HFFc6 (cell line): Measurements from ENCODE around the gene STK40. TPM values are rescaled to one million over a fixed set of nuclear protein-coding genes. Genes with fewer than 3 reads are reported as not detected.

Source experiments
- DNase-seq: peaks from one replicate; pipeline ENCODE4 v3.0.0-alpha.2; 2018
- H3K27ac Mint-ChIP-seq: 2 replicates; pipeline ENCODE4 v1.8.0; 2020; ENCODE audit warnings: mild to moderate bottlenecking, mixed read lengths
- H3K27me3 Mint-ChIP-seq: 2 replicates; pipeline ENCODE4 v1.8.0; 2021; ENCODE audit warnings: mild to moderate bottlenecking, moderate library complexity, mixed read lengths; ENCODE audit not compliant: insufficient read depth
- H3K36me3 Mint-ChIP-seq: 2 replicates; pipeline ENCODE4 v1.8.0; 2021; ENCODE audit warnings: low read depth, mixed read lengths
- H3K4me1 Mint-ChIP-seq: 2 replicates; pipeline ENCODE4 v1.8.0; 2020; ENCODE audit warnings: low read depth, mixed read lengths
- H3K4me3 Mint-ChIP-seq: 2 replicates; pipeline ENCODE4 v1.8.0; 2020; ENCODE audit warnings: mild to moderate bottlenecking, moderate library complexity, mixed read lengths
- H3K9me3 Mint-ChIP-seq: 2 replicates; pipeline ENCODE4 v1.8.0; 2020; ENCODE audit warnings: mild to moderate bottlenecking, mixed read lengths
- total RNA-seq, 6 experiments: library from RNA; stranded (reverse); fragmentation: NEBNext Ultra II Directional; extraction: Animal tissue kit (Norgen Biotek cat#: 25700); gene quantifications; 2 replicates in 1 of 6; 3 replicates in 5 of 6; pipeline ENCODE4 v1.2.3, GENCODE V29; 2021
- TF ChIP-seq, protein P1 (sequence below): fragments of 200-600 bp; sonication (generic); IDR thresholded peaks from 2 replicates; pipeline ENCODE4 v1.5.0; 2021; ENCODE audit warnings: antibody characterized with exemption, mild to moderate bottlenecking

Gene STK40
- total RNA-seq, 6 experiments from 2014 or later: 24.1 to 26.5 (median 25.1) TPM

DNA sequence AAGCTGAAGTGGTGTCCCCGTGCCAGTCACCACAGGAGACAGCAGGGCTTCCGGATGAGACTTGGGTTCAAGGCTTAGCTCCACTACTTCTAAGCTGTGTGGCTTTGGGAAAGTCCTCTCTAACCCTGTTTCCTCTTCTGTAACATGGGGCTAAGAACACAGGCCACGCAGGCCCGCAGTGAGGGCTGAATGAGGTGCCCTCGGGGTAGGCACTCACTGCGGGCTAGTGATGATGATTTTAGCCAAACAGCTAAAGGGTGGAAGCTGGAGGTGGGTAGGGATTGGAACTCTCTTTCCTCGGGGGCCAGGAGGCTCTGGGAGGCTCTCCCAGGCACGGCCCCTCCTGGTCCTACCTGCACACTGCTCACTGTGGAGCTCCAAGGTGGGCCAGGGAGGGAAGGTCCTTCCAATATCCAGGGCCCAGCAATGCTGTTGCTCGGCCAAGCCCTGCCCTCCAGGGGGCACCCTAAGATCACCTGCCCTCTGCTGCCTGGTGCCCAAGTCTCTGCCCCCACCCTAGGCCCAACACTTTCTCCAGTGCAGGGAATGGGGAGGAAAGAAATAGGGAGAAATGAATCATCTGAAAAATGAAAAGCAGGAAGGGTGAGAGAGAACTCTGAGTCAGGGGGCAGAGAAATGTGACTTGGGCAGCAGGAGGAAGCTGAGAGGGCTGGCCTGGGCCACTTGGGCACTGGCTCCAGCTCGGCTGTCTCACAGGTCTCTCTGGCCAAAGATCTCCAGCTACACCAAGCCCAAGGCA is 43.1 kb downstream of the STK40 start:
- no peaks in the 10 kb centered on the region for H3K9me3 Mint-ChIP-seq
- peak overlapping the region; percentile 88 for H3K27ac Mint-ChIP-seq
- peak; percentile 83 for DNase-seq
- 0 out of 2 replicates have a peak overlapping the region, but pooled peaks have one; percentile 15 for H3K4me3 Mint-ChIP-seq
- H3K27me3 Mint-ChIP-seq: no peaks in the 10 kb centered on the region; the same call in none of the 2 replicates
- peaks cover 30% of the 10 kb centered on the region for H3K4me1 Mint-ChIP-seq
- TF ChIP-seq, protein P1, sequence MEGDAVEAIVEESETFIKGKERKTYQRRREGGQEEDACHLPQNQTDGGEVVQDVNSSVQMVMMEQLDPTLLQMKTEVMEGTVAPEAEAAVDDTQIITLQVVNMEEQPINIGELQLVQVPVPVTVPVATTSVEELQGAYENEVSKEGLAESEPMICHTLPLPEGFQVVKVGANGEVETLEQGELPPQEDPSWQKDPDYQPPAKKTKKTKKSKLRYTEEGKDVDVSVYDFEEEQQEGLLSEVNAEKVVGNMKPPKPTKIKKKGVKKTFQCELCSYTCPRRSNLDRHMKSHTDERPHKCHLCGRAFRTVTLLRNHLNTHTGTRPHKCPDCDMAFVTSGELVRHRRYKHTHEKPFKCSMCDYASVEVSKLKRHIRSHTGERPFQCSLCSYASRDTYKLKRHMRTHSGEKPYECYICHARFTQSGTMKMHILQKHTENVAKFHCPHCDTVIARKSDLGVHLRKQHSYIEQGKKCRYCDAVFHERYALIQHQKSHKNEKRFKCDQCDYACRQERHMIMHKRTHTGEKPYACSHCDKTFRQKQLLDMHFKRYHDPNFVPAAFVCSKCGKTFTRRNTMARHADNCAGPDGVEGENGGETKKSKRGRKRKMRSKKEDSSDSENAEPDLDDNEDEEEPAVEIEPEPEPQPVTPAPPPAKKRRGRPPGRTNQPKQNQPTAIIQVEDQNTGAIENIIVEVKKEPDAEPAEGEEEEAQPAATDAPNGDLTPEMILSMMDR: peak; percentile 87
- H3K36me3 Mint-ChIP-seq: peaks cover 20% of the 10 kb centered on the region; the same call in 1 of the 2 replicates

GRCh38 chr1:36341626-36342320 is 44.0 kb downstream of the STK40 start:
- H3K4me3 Mint-ChIP-seq: no peak overlapping the region
- peak overlapping the region; percentile 88; the same call in 1 of the 2 replicates for H3K27ac Mint-ChIP-seq
- H3K4me1 Mint-ChIP-seq: peaks cover 23% of the 10 kb centered on the region
- H3K9me3 Mint-ChIP-seq: no peaks in the 10 kb centered on the region
- DNase-seq: no peak
- TF ChIP-seq, protein P1: no peak
- H3K27me3 Mint-ChIP-seq: no peaks in the 10 kb centered on the region; the same call in none of the 2 replicates
- H3K36me3 Mint-ChIP-seq: peaks cover 14% of the 10 kb centered on the region; the same call in 1 of the 2 replicates

- no peaks in the 10 kb centered on the region; the same call in none of the 2 replicates for H3K27me3 Mint-ChIP-seq
- no peak for DNase-seq
- H3K4me1 Mint-ChIP-seq: peaks cover 18% of the 10 kb centered on the region
- H3K9me3 Mint-ChIP-seq: no peaks in the 10 kb centered on the region
- TF ChIP-seq, protein P1: no peak
- H3K4me3 Mint-ChIP-seq: no peak overlapping the region
- no peak overlapping the region for H3K27ac Mint-ChIP-seq
- peaks cover 8% of the 10 kb centered on the region; the same call in 1 of the 2 replicates for H3K36me3 Mint-ChIP-seq
Observed at GRCh38 chr1:36339615-36340014, 46.1 kb downstream of the STK40 start.

GRCh38 chr1:36339215-36339614 is 46.5 kb downstream of the STK40 start:
- Mint-ChIP-seq H3K9me3 (no peaks in the 10 kb centered on the region), H3K27me3 (no peaks in the 10 kb centered on the region; the same call in none of the 2 replicates), H3K27ac (no peak overlapping the region), H3K4me3 (no peak overlapping the region), H3K36me3 (peaks cover 4% of the 10 kb centered on the region; the same call in 1 of the 2 replicates), H3K4me1 (peaks cover 14% of the 10 kb centered on the region)
- TF ChIP-seq, protein P1: no peak
- DNase-seq: no peak

DNA sequence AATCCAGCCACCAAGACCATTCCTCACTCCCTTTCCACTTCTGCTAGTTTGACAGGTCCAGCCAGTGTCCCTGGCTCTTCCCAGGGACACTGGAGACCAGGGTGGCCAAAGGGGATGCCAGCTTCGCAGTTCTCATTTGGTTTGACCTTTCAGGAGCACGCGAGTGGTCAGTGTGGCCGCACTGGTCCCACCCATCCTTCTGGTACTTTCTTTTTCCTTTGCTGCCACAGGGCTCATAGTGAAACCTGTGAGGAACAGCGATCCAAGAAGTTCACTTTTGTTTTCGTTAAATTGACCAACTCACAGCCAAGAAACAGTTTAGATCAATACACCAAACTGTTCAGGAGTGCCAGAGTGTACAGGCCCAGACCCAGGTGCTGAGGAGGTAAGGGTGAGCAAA is 47.9 kb downstream of the STK40 start:
- Mint-ChIP-seq H3K4me3 (no peak overlapping the region), H3K36me3 (peaks cover 4% of the 10 kb centered on the region; the same call in 1 of the 2 replicates), H3K4me1 (peaks cover 4% of the 10 kb centered on the region), H3K27me3 (no peaks in the 10 kb centered on the region; the same call in none of the 2 replicates), H3K9me3 (no peaks in the 10 kb centered on the region), H3K27ac (no peak overlapping the region)
- TF ChIP-seq, protein P1: no peak
- DNase-seq: no peak
